ENCODE measurements around the gene GRK5. TPM values are rescaled to one million over a fixed set of nuclear protein-coding genes. Genes with fewer than 3 reads are reported as not detected.

GRK5 gene
- total RNA-seq = 21.5 TPM

DNA sequence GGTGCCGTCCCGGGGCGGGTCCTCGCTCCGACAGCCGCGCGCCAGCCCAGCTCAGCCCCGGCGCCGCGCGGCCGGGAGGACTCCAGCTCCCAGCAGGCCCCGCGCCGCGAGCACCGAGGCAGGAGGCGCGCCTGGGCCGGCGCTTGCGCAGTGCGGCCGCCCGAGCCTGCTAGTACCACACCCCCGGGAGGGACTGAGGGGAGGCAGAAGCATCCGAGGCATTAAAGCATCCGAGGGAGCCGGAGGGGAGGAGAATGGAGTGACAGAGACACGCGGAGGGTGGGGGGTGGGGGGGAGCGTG, at the start of gene GRK5:
TSS of gene GRK5 (plus strand) at position 206 of the 301 bp plus-strand sequence. CDS start 347 bp downstream, outside the sequence.

DNA sequence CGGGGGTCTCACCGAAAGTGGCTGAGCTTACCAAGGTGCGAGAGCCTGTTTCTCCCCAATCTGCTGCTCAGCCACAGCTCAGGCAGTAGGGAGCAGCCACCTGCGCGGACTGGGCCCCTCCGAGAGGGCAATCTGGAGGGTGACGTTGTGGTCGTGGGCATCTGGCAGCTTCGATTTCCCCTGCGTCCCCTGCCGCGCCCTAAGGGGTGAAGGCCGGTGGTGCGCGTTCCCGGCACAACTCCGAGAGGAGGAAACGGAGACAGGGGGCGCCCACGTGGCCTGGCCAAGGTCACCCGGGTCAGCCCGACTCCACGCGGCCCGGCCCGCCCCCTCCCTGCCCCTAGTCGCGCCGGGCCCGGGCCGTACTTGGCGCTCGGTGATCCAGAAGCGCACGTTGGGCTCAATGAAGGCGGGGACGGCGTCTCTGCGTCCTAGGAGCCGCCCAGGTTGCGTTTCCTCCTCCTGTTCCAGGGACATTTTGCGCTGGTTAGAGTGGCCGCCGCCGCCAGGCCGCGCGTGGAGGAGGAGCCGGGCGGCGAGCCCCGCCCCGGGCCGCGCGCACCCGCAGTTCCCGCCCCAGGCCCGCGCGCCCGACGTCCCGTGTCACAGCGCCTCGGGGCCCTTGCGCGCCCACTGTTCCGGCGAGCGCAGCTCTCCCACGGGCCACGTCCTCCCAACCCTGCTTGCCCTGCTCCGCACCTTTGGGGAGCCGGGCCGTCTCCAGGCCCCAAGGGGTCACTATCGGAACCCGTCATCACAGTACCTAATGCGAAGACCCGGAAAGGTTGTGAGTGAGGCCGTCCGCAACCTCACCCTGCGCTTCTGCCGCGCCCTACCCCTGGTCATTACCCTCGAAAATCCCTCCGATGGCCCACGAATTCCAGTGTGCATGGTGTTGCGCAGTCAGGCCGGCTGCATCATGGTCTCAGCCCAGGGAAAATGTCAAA, 41.9 kb upstream of the GRK5 start, which contains the start of gene SFXN4:
TSS of gene SFXN4 (minus strand) at position 544 of the 947 bp plus-strand sequence. CDS start at position 477, 67 bp downstream.

GRCh38 chr10:119178372-119179119, 28.8 kb upstream of the GRK5 start, which contains the start of gene PRDX3:
Gene PRDX3 (minus strand): TSS chr10:119178812. CDS start chr10:119178790, 22 bp downstream.

Small RNA genes lying within 50 kb of the gene (small RNA-seq; reads per million reads assigned to genes)
- gene MIR4681 (not detected), gene RN7SL749P (not detected)

Other genes starting within 250 kb of the GRK5 start
- gene NANOS1, start 177.9 kb upstream of the GRK5 start, total RNA-seq = 15.7 TPM
- gene EIF3A, start 126.8 kb upstream of the GRK5 start, total RNA-seq = 75.2 TPM
- 63.0 TPM for gene DENND10, start 103.5 kb upstream of the GRK5 start, total RNA-seq
- 21.5 TPM for gene SFXN4, start 41.9 kb upstream of the GRK5 start, total RNA-seq
- 123 TPM for gene PRDX3, start 28.8 kb upstream of the GRK5 start, total RNA-seq

Measured in diencephalon (tissue), 1 donor.